ENCODE results near the gene KCNJ12.
"Not testable (repeated sequence)": the region's sequence is repeated elsewhere in the genome, so short reads cannot be mapped to it uniquely, and the experiment has no call there.

KCNJ12 gene

GRCh38 chr17:21415166-21415990 is 39.2 kb downstream of the KCNJ12 start:
- H3K4me2 ChIP-seq; H2AFZ ChIP-seq (ENCODE audit: low read depth); H3K27me3 ChIP-seq (ENCODE audit: insufficient read depth, low read depth); H3K79me2 ChIP-seq (ENCODE audit: insufficient read depth, low read depth); H4K20me1 ChIP-seq (ENCODE audit: insufficient read depth); H3K9ac ChIP-seq; H3K36me3 ChIP-seq (ENCODE audit: insufficient read depth); H3K4me1 ChIP-seq (ENCODE audit: low read depth, poor library complexity, severe bottlenecking); H3K4me3 ChIP-seq (IDR thresholded peaks at IDR 0.05; ENCODE audit: insufficient read depth, low read depth, low read length); H3K27ac ChIP-seq: not testable (repeated sequence)

DNA sequence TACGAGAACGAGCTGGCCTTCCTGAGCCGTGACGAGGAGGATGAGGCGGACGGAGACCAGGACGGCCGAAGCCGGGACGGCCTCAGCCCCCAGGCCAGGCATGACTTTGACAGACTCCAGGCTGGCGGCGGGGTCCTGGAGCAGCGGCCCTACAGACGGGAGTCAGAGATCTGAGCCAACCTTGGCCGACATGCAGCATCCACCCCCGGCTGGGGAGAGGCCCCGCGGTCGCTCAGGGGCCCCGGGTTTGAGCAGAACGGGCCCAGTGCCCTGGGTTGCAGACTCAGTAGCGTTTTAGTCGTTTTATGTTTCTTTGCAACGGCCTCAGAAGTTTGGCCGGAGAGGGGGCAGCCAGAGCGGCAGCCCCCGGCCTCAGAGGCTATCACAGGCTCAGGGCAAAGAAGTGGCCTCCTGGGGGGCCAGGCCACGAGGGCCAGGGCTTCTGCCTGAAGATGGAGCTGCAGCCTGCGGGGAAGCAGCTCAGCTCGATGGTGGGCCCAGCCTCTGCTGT is 40.4 kb downstream of the KCNJ12 start:
- H4K20me1 ChIP-seq (ENCODE audit: insufficient read depth); H3K4me1 ChIP-seq (ENCODE audit: low read depth, poor library complexity, severe bottlenecking); H3K4me2 ChIP-seq; H3K27ac ChIP-seq; H3K79me2 ChIP-seq (ENCODE audit: insufficient read depth, low read depth); H3K4me3 ChIP-seq (IDR thresholded peaks at IDR 0.05; ENCODE audit: insufficient read depth, low read depth, low read length); H3K36me3 ChIP-seq (ENCODE audit: insufficient read depth); H3K9ac ChIP-seq; H2AFZ ChIP-seq (ENCODE audit: low read depth); H3K27me3 ChIP-seq (ENCODE audit: insufficient read depth, low read depth): not testable (repeated sequence)

DNA sequence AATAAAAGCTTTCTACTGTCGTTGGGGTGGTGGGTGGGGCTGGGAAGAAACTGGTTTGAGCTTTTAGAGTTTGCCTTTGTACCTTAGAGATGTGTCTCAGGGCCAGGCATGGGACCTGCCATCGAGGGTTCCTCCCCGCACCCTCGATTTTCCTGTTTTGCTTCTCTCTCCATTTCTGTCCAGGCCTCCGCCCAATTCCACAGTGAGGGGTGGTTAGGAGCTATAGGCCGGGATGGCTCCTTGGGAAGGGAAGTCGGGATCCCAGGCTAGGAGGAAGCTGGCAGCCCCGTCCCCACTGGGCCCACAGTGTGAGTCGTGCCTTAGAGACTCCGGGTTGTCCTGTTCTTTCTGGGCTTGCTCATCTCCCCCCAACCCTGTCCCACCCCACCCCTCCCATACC is 41.2 kb downstream of the KCNJ12 start:
- H3K4me1 ChIP-seq (ENCODE audit: low read depth, poor library complexity, severe bottlenecking); H3K36me3 ChIP-seq (ENCODE audit: insufficient read depth); H4K20me1 ChIP-seq (ENCODE audit: insufficient read depth); H3K4me3 ChIP-seq (IDR thresholded peaks at IDR 0.05; ENCODE audit: insufficient read depth, low read depth, low read length); H3K9ac ChIP-seq; H3K4me2 ChIP-seq; H2AFZ ChIP-seq (ENCODE audit: low read depth); H3K79me2 ChIP-seq (ENCODE audit: insufficient read depth, low read depth); H3K27ac ChIP-seq; H3K27me3 ChIP-seq (ENCODE audit: insufficient read depth, low read depth): not testable (repeated sequence)

GRCh38 chr17:21417921-21418320 is 41.8 kb downstream of the KCNJ12 start:
- no peak overlapping the region for H3K27ac ChIP-seq
- no peak overlapping the region for H2AFZ ChIP-seq (ENCODE audit: low read depth)
- H3K9ac ChIP-seq = no peak overlapping the region
- no peaks in the 10 kb centered on the region for H3K36me3 ChIP-seq (ENCODE audit: insufficient read depth)
- H3K4me2 ChIP-seq = no peak overlapping the region
- no peaks in the 10 kb centered on the region for H3K4me1 ChIP-seq (ENCODE audit: low read depth, poor library complexity, severe bottlenecking)
- H3K4me3 ChIP-seq (IDR thresholded peaks at IDR 0.05; ENCODE audit: insufficient read depth, low read depth, low read length) = no peak overlapping the region
- H4K20me1 ChIP-seq (ENCODE audit: insufficient read depth) = no peaks in the 10 kb centered on the region
- TF ChIP-seq CTCF (conservative IDR thresholded peaks at IDR 0.05; ENCODE audit: low read depth, low read length) = no peak
- H3K27me3 ChIP-seq (ENCODE audit: insufficient read depth, low read depth) = no peaks in the 10 kb centered on the region
- H3K79me2 ChIP-seq (ENCODE audit: insufficient read depth, low read depth) = no peaks in the 10 kb centered on the region

- no peak overlapping the region for H2AFZ ChIP-seq (ENCODE audit: low read depth)
- H4K20me1 ChIP-seq (ENCODE audit: insufficient read depth) = no peaks in the 10 kb centered on the region
- no peaks in the 10 kb centered on the region for H3K79me2 ChIP-seq (ENCODE audit: insufficient read depth, low read depth)
- H3K27me3 ChIP-seq (ENCODE audit: insufficient read depth, low read depth) = no peaks in the 10 kb centered on the region
- no peaks in the 10 kb centered on the region for H3K4me1 ChIP-seq (ENCODE audit: low read depth, poor library complexity, severe bottlenecking)
- no peak overlapping the region for H3K27ac ChIP-seq
- no peak overlapping the region for H3K4me3 ChIP-seq (IDR thresholded peaks at IDR 0.05; ENCODE audit: insufficient read depth, low read depth, low read length)
- no peak overlapping the region for H3K4me2 ChIP-seq
- H3K36me3 ChIP-seq (ENCODE audit: insufficient read depth) = no peaks in the 10 kb centered on the region
- H3K9ac ChIP-seq = no peak overlapping the region
- no peak for TF ChIP-seq CTCF (conservative IDR thresholded peaks at IDR 0.05; ENCODE audit: low read depth, low read length)
Observed at GRCh38 chr17:21418446-21419298, 42.5 kb downstream of the KCNJ12 start.

Measured in KMS-11 (cell line).